ENCODE data around the gene SCYGR8.
"Not testable (repeated sequence)": the region's sequence is repeated elsewhere in the genome, so short reads cannot be mapped to it uniquely, and the experiment has no call there.

- TF ChIP-seq POLR2A, CTCF (IDR thresholded peaks at IDR 0.05): not testable (repeated sequence)
These were observed 5.0 kb upstream of the SCYGR8 start for GRCh38 chr2:227740705-227741104.
